Measurements from ENCODE around the gene LENEP.

LENEP gene

GRCh38 chr1:154993572-154994268 lies at the start of gene LENEP:
Gene LENEP (plus strand): TSS chr1:154993586. CDS start chr1:154993608, 22 bp downstream.
- no peak for DNase-seq

GRCh38 chr1:154943649-154944400 lies 49.6 kb upstream of the LENEP start:
- no peak for DNase-seq

GRCh38 chr1:154944401-154945159 lies 48.8 kb upstream of the LENEP start:
- DNase-seq = no peak

GRCh38 chr1:154945160-154945961 lies 48.0 kb upstream of the LENEP start:
- DNase-seq = no peak

- no peak for DNase-seq
Observed at GRCh38 chr1:154945962-154946850, 47.2 kb upstream of the LENEP start.

- no peak for DNase-seq
Observed at GRCh38 chr1:154948079-154948478, 45.3 kb upstream of the LENEP start.

- DNase-seq = no peak
Observed at GRCh38 chr1:154951901-154952657, 41.3 kb upstream of the LENEP start.

GRCh38 chr1:154952664-154953063 lies 40.7 kb upstream of the LENEP start:
- no peak for DNase-seq

- DNase-seq = no peak
Observed at GRCh38 chr1:154953611-154954038, 39.8 kb upstream of the LENEP start.

- no peak for DNase-seq
Observed at GRCh38 chr1:154954541-154954940, 38.8 kb upstream of the LENEP start.

GRCh38 chr1:154955039-154955717 lies 38.2 kb upstream of the LENEP start:
- peak; percentile 32 for DNase-seq

- DNase-seq = peak; percentile 82
Observed at GRCh38 chr1:154955718-154956543, 37.5 kb upstream of the LENEP start, which contains the start of gene PBXIP1. Gene PBXIP1 (minus strand): TSS chr1:154956099. CDS start chr1:154953721, 2,378 bp downstream.

GRCh38 chr1:154956544-154956941 lies 36.8 kb upstream of the LENEP start:
- DNase-seq = no peak

GRCh38 chr1:154957091-154957657 lies 36.2 kb upstream of the LENEP start:
- DNase-seq = no peak

- no peak for DNase-seq
Observed at GRCh38 chr1:154958036-154958435, 35.4 kb upstream of the LENEP start.

GRCh38 chr1:154958681-154959425 lies 34.5 kb upstream of the LENEP start:
- no peak for DNase-seq

- DNase-seq = no peak
Observed at GRCh38 chr1:154959426-154959780, 34.0 kb upstream of the LENEP start.
